Fibroblast of lung (primary cell): ENCODE results near the gene B9D1. TPM values are rescaled to one million over a fixed set of nuclear protein-coding genes. Genes with fewer than 3 reads are reported as not detected.

Experiments used
- DNase-seq, 2 donors: peaks; one replicate each; pipeline versions ENCODE4 v3.0.0 to v3.0.0-alpha.2; 2010; ENCODE audit warnings: low read depth in 2 of 2
- H2AFZ ChIP-seq: 2 replicates; pipeline ENCODE4 v1.5.1; 2012; ENCODE audit warnings: low read length, control low read depth, inconsistent platforms
- H3K27ac ChIP-seq: 2 replicates; pipeline ENCODE4 v1.5.1; 2011; ENCODE audit warnings: low read length, control low read depth; ENCODE audit not compliant: insufficient read depth
- H3K27me3 ChIP-seq: 2 replicates; pipeline ENCODE4 v1.5.1; 2011; ENCODE audit warnings: mild to moderate bottlenecking, low read length; ENCODE audit not compliant: control insufficient read depth, insufficient read depth
- H3K36me3 ChIP-seq: 2 replicates; pipeline ENCODE4 v1.5.1; 2011; ENCODE audit warnings: low read length; ENCODE audit not compliant: control insufficient read depth, insufficient read depth
- H3K4me1 ChIP-seq: 2 replicates; pipeline ENCODE4 v1.5.1; 2011; ENCODE audit warnings: low read length; ENCODE audit not compliant: control insufficient read depth, insufficient read depth; ENCODE audit errors: extremely low read depth
- H3K4me2 ChIP-seq: 2 replicates; pipeline ENCODE4 v1.5.1; 2011; ENCODE audit warnings: low read length, control low read depth; ENCODE audit not compliant: insufficient read depth; ENCODE audit errors: extremely low read depth
- H3K4me3 ChIP-seq, 4 experiments: fragments of 200-600 bp in 1 of 4; sonication (generic) in 1 of 4; replicated peaks in 1 of 4; 2 replicates each; pipeline ENCODE4 v1.5.1; 2011 to 2016; ENCODE audit warnings: low read length in 4 of 4, low read depth in 3 of 4, mild to moderate bottlenecking in 3 of 4, control low read depth in 2 of 4, inconsistent platforms in 1 of 4, mixed read lengths in 1 of 4; ENCODE audit not compliant: insufficient read depth in 1 of 4; ENCODE audit errors: control extremely low read depth in 1 of 4
- H3K79me2 ChIP-seq: 2 replicates; pipeline ENCODE4 v1.5.1; 2012; ENCODE audit warnings: mild to moderate bottlenecking, low read length, inconsistent platforms; ENCODE audit not compliant: control insufficient read depth, insufficient read depth
- H3K9ac ChIP-seq: 2 replicates; pipeline ENCODE4 v1.5.1; 2011; ENCODE audit warnings: mild to moderate bottlenecking, low read length, control low read depth; ENCODE audit not compliant: insufficient read depth
- H3K9me3 ChIP-seq: 2 replicates; pipeline ENCODE4 v1.5.1; 2012; ENCODE audit warnings: low read depth, low read length; ENCODE audit not compliant: control insufficient read depth, insufficient read depth
- H4K20me1 ChIP-seq: 2 replicates; pipeline ENCODE4 v1.5.1; 2011; ENCODE audit warnings: low read length; ENCODE audit not compliant: control insufficient read depth, insufficient read depth; ENCODE audit errors: extremely low read depth
- CTCF ChIP-seq, 2 donors: IDR thresholded peaks in 1 of 2; conservative IDR thresholded peaks in 1 of 2; 1 replicate in 1 of 2; 2 replicates in 1 of 2; pipeline ENCODE4 v1.5.1; 2011 to 2012; ENCODE audit warnings: low read length in 2 of 2, control low read depth in 1 of 2, inconsistent platforms in 1 of 2, low read depth in 1 of 2, mild to moderate bottlenecking in 1 of 2
- EZH2 ChIP-seq: IDR thresholded peaks from 2 replicates; pipeline ENCODE4 v1.5.1; 2012; ENCODE audit warnings: low read length, control low read depth, mild to moderate bottlenecking; ENCODE audit errors: missing control alignments
- polyA plus RNA-seq, 2 donors: library from polyadenylated mRNA; depleted of rRNA in 1 of 2; stranded (reverse) in 1 of 2; unstranded in 1 of 2; fragments of >200 nt; gene quantifications; 2 replicates each; pipeline ENCODE4 v1.2.1, GENCODE V29; 2011 to 2012; ENCODE audit warnings: missing spikeins in 1 of 2
- total RNA-seq: library from RNA; depleted of rRNA; stranded (reverse); fragments of >200 nt; gene quantifications from 2 replicates; pipeline ENCODE4 v1.2.1, GENCODE V29; 2014

The B9D1 gene
- total and polyA plus RNA-seq, 2 donors (not counting 1 experiment from before 2014, with no cell fraction given) = 35.7 to 38.5 TPM

GRCh38 chr17:19305761-19306159 is 56.8 kb downstream of the B9D1 start:
- Histone ChIP-seq H3K27ac (no peak overlapping the region), H3K9ac (no peak overlapping the region), H4K20me1 (no peaks in the 10 kb centered on the region), H3K9me3 (no peaks in the 10 kb centered on the region), H3K36me3 (no peaks in the 10 kb centered on the region), H3K4me3 (no peak overlapping the region), H3K27me3 (no peaks in the 10 kb centered on the region), H3K4me1 (peaks cover 7% of the 10 kb centered on the region), H3K4me2 (no peak overlapping the region), H2AFZ (no peak overlapping the region), H3K79me2 (no peaks in the 10 kb centered on the region)
- TF ChIP-seq EZH2 (no peak), CTCF (conservative IDR thresholded peaks at IDR 0.05 in 1 of 2, IDR thresholded peaks at IDR 0.05 in 1 of 2; ENCODE audit: low read depth in 1 of 2, low read length in 2 of 2) (no peak)
- DNase-seq = no peak

GRCh38 chr17:19305256-19305655 is 57.3 kb downstream of the B9D1 start:
- H4K20me1 ChIP-seq = no peaks in the 10 kb centered on the region

GRCh38 chr17:19304751-19305150 is 57.8 kb downstream of the B9D1 start:
- no peaks in the 10 kb centered on the region for H3K36me3 ChIP-seq
- no peaks in the 10 kb centered on the region for H3K79me2 ChIP-seq
- H3K27me3 ChIP-seq = no peaks in the 10 kb centered on the region
- H4K20me1 ChIP-seq = no peaks in the 10 kb centered on the region
- no peak overlapping the region for H3K4me2 ChIP-seq
- no peak overlapping the region for H3K27ac ChIP-seq
- no peak overlapping the region for H3K9ac ChIP-seq
- H3K9me3 ChIP-seq = no peaks in the 10 kb centered on the region
- H2AFZ ChIP-seq = no peak overlapping the region
- no peak overlapping the region for H3K4me3 ChIP-seq
- H3K4me1 ChIP-seq = peaks cover 7% of the 10 kb centered on the region
- TF ChIP-seq EZH2 = no peak
- no peak for TF ChIP-seq CTCF (conservative IDR thresholded peaks at IDR 0.05 in 1 of 2, IDR thresholded peaks at IDR 0.05 in 1 of 2; ENCODE audit: low read depth in 1 of 2, low read length in 2 of 2)
- no peak for DNase-seq

More at GRCh38 chr17:19305256-19305655, 57.3 kb downstream of the B9D1 start:
- no peaks in the 10 kb centered on the region for H3K36me3 ChIP-seq
- DNase-seq = no peak
- no peak for TF ChIP-seq CTCF (conservative IDR thresholded peaks at IDR 0.05 in 1 of 2, IDR thresholded peaks at IDR 0.05 in 1 of 2; ENCODE audit: low read depth in 1 of 2, low read length in 2 of 2)
- TF ChIP-seq EZH2 = no peak
- no peaks in the 10 kb centered on the region for H3K9me3 ChIP-seq
- H3K4me1 ChIP-seq = peaks cover 7% of the 10 kb centered on the region
- H3K27ac ChIP-seq = no peak overlapping the region
- H3K27me3 ChIP-seq = no peaks in the 10 kb centered on the region
- no peaks in the 10 kb centered on the region for H3K79me2 ChIP-seq
- no peak overlapping the region for H2AFZ ChIP-seq
- H3K4me2 ChIP-seq = no peak overlapping the region
- no peak overlapping the region for H3K4me3 ChIP-seq
- no peak overlapping the region for H3K9ac ChIP-seq
